Dermis microvascular lymphatic vessel endothelial cell (primary cell): ENCODE data around the gene TWIST2. TPM values are rescaled to one million over a fixed set of nuclear protein-coding genes. Genes with fewer than 3 reads are reported as not detected.

ENCODE experiments used
- DNase-seq, 2 donors: peaks; one replicate each; pipeline versions ENCODE4 v3.0.0 to v3.0.0-alpha.2; 2010; ENCODE audit warnings: low read depth in 2 of 2
- total RNA-seq: library from RNA; depleted of rRNA; stranded (reverse); fragments of >200 nt; gene quantifications from 2 replicates; pipeline ENCODE4 v1.2.1, GENCODE V29; 2014

The TWIST2 gene
- total RNA-seq, 1 donor from 2014 or later, result not detected

- DNase-seq, result no peak
Measured at GRCh38 chr2:238872026-238872425, 24.1 kb downstream of the TWIST2 start.

- no peak for DNase-seq
Measured at GRCh38 chr2:238872628-238873380, 24.9 kb downstream of the TWIST2 start.

- DNase-seq, result no peak
Measured at GRCh38 chr2:238873381-238873801, 25.5 kb downstream of the TWIST2 start.

- no peak for DNase-seq
Measured at GRCh38 chr2:238873841-238874240, 26.0 kb downstream of the TWIST2 start.

- DNase-seq, result no peak
Measured at GRCh38 chr2:238874330-238875050, 26.6 kb downstream of the TWIST2 start.

- DNase-seq, result no peak
Measured at GRCh38 chr2:238875101-238875470, 27.2 kb downstream of the TWIST2 start.

GRCh38 chr2:238875471-238876231, 27.8 kb downstream of the TWIST2 start:
- no peak for DNase-seq

GRCh38 chr2:238876232-238876630, 28.3 kb downstream of the TWIST2 start:
- DNase-seq, result no peak

- DNase-seq, result no peak
Measured at GRCh38 chr2:238878051-238878735, 30.3 kb downstream of the TWIST2 start.

- DNase-seq, result no peak
Measured at GRCh38 chr2:238879043-238879442, 31.2 kb downstream of the TWIST2 start.

- no peak for DNase-seq
Measured at GRCh38 chr2:238879621-238880377, 31.9 kb downstream of the TWIST2 start.

- DNase-seq, result no peak
Measured at GRCh38 chr2:238881353-238882081, 33.6 kb downstream of the TWIST2 start.

- no peak for DNase-seq
Measured at GRCh38 chr2:238882082-238882755, 34.3 kb downstream of the TWIST2 start.

GRCh38 chr2:238883421-238883901, 35.6 kb downstream of the TWIST2 start:
- no peak for DNase-seq

- no peak for DNase-seq
Measured at GRCh38 chr2:238884122-238884811, 36.4 kb downstream of the TWIST2 start.

- DNase-seq, result no peak
Measured at GRCh38 chr2:238884812-238885408, 37.0 kb downstream of the TWIST2 start.

- DNase-seq, result no peak
Measured at GRCh38 chr2:238886453-238887094, 38.7 kb downstream of the TWIST2 start.

- DNase-seq, result no peak
Measured at GRCh38 chr2:238887616-238888015, 39.7 kb downstream of the TWIST2 start.
